Right lobe of liver (tissue), 4 donors: Measurements from ENCODE around the gene SNX14.

ENCODE experiments used
- CTCF ChIP-seq, 4 donors: fragments of 200-600 bp in 3 of 4; fragments of 450-650 bp in 1 of 4; IDR thresholded peaks; one replicate each; pipeline versions ENCODE4 v1.5.1 to v1.8.0; 2016 to 2022; ENCODE audit warnings: antibody characterized with exemption in 4 of 4, mild to moderate bottlenecking in 2 of 4
- POLR2A ChIP-seq: fragments of 450-650 bp; IDR thresholded peaks from one replicate; pipeline ENCODE4 v1.6.1; 2017; ENCODE audit warnings: antibody characterized with exemption, mild to moderate bottlenecking
- donor health status: DM: no; HTN: no; CAD: no.
- donor health status: DM: no; HTN: no; CAD: no.
- donor health status: DM: no; HTN: yes; CAD: no.

GRCh38 chr6:85574932-85575598 is 18.6 kb downstream of the SNX14 start:
- no peak for TF ChIP-seq CTCF (IDR thresholded peaks at IDR 0.05)
- no peak for TF ChIP-seq POLR2A
